GM21360 (cell line): ENCODE data around the gene PLXNA4.

Source experiments
- ATAC-seq: cut with Tn5 transposase; IDR thresholded peaks from one replicate; pipeline ENCODE4 v1.9.1; 2021; ENCODE audit warnings: mild to moderate bottlenecking, moderate library complexity; ENCODE audit not compliant: unreplicated experiment

Gene PLXNA4

GRCh38 chr7:132422502-132423111 lies 153.7 kb downstream of the PLXNA4 start:
- no peak for ATAC-seq

GRCh38 chr7:132420527-132420926 lies 155.7 kb downstream of the PLXNA4 start:
- no peak for ATAC-seq

GRCh38 chr7:132419542-132419941 lies 156.7 kb downstream of the PLXNA4 start:
- ATAC-seq = no peak

GRCh38 chr7:132418840-132419239 lies 157.4 kb downstream of the PLXNA4 start:
- ATAC-seq = no peak

GRCh38 chr7:132417103-132417906 lies 159.0 kb downstream of the PLXNA4 start:
- no peak for ATAC-seq

- no peak for ATAC-seq
These were observed 159.9 kb downstream of the PLXNA4 start for GRCh38 chr7:132416395-132416794.

- ATAC-seq = no peak
These were observed 161.0 kb downstream of the PLXNA4 start for GRCh38 chr7:132415259-132415658.

- no peak for ATAC-seq
These were observed 161.4 kb downstream of the PLXNA4 start for GRCh38 chr7:132414857-132415256.

- ATAC-seq = no peak
These were observed 163.8 kb downstream of the PLXNA4 start for GRCh38 chr7:132412435-132412834.

GRCh38 chr7:132410861-132411541 lies 165.3 kb downstream of the PLXNA4 start:
- ATAC-seq = no peak

- ATAC-seq = no peak
These were observed 165.9 kb downstream of the PLXNA4 start for GRCh38 chr7:132410385-132410784.

GRCh38 chr7:132407764-132408163 lies 168.5 kb downstream of the PLXNA4 start:
- no peak for ATAC-seq

GRCh38 chr7:132406039-132406438 lies 170.2 kb downstream of the PLXNA4 start:
- no peak for ATAC-seq

GRCh38 chr7:132404261-132404660 lies 172.0 kb downstream of the PLXNA4 start:
- no peak for ATAC-seq

GRCh38 chr7:132403465-132404110 lies 172.7 kb downstream of the PLXNA4 start:
- no peak for ATAC-seq

- no peak for ATAC-seq
These were observed 173.5 kb downstream of the PLXNA4 start for GRCh38 chr7:132402751-132403245.

- ATAC-seq = no peak
These were observed 174.2 kb downstream of the PLXNA4 start for GRCh38 chr7:132402096-132402495.

GRCh38 chr7:132400561-132401142 lies 175.6 kb downstream of the PLXNA4 start:
- no peak for ATAC-seq

GRCh38 chr7:132399367-132399766 lies 176.9 kb downstream of the PLXNA4 start:
- no peak for ATAC-seq

GRCh38 chr7:132398253-132398925 lies 177.9 kb downstream of the PLXNA4 start:
- ATAC-seq = no peak
